CD4-positive, alpha-beta T cell treated with Interferon gamma for 1 hour (primary cell): ENCODE data around the gene TDRD6.
"Not testable (repeated sequence)": the region's sequence is repeated elsewhere in the genome, so short reads cannot be mapped to it uniquely, and the experiment has no call there.

Experiments
- DNase-seq: peaks from one replicate; pipeline ENCODE4 v3.0.0-alpha.2; 2020

The TDRD6 gene

GRCh38 chr6:46744159-46744725, 56.6 kb downstream of the TDRD6 start:
- not testable (repeated sequence) for DNase-seq

GRCh38 chr6:46745973-46746372, 58.3 kb downstream of the TDRD6 start:
- no peak for DNase-seq

- DNase-seq: no peak
Measured at GRCh38 chr6:46746696-46747095, 59.0 kb downstream of the TDRD6 start, which contains the start of gene ANKRD66. Gene ANKRD66 (plus strand): TSS chr6:46746933. CDS start chr6:46751949, 5,016 bp downstream.

GRCh38 chr6:46748940-46749503, 61.3 kb downstream of the TDRD6 start:
- DNase-seq: no peak

GRCh38 chr6:46749731-46750130, 62.0 kb downstream of the TDRD6 start:
- no peak for DNase-seq

- DNase-seq: no peak
Measured at GRCh38 chr6:46751658-46752057, 64.0 kb downstream of the TDRD6 start.
